Kidney (tissue), 14 donors: ENCODE measurements around the gene DTYMK. TPM values are rescaled to one million over a fixed set of nuclear protein-coding genes. Genes with fewer than 3 reads are reported as not detected.

ENCODE experiments used
- DNase-seq, 5 donors: peaks; one replicate each; pipeline ENCODE4 v3.0.0-alpha.2; 2013 to 2020
- FAIRE-seq: peaks from 2 replicates; lab custom pipeline; 2012; peaks lifted over from hg19 to GRCh38; lab: Jason Lieb, UNC
- H3K27ac ChIP-seq, 2 donors: one replicate each; pipeline ENCODE4 v1.7.0; 2013; ENCODE audit warnings: low read depth in 2 of 2, low read length in 2 of 2, inconsistent platforms in 1 of 2
- H3K27me3 ChIP-seq: one replicate; pipeline ENCODE4 v1.7.1; 2013; ENCODE audit warnings: low read length, inconsistent platforms; ENCODE audit not compliant: control insufficient read depth, insufficient read depth
- H3K36me3 ChIP-seq, 3 donors: one replicate each; pipeline versions ENCODE4 v1.7.0 to v1.7.1; 2013; ENCODE audit warnings: low read length in 3 of 3, control low read depth in 1 of 3, inconsistent platforms in 1 of 3; ENCODE audit not compliant: insufficient read depth in 3 of 3, control insufficient read depth in 2 of 3
- H3K4me1 ChIP-seq, 3 donors: one replicate each; pipeline versions ENCODE4 v1.7.0 to v1.7.1; 2013; ENCODE audit warnings: low read length in 3 of 3, inconsistent platforms in 1 of 3, low read depth in 1 of 3; ENCODE audit not compliant: control insufficient read depth in 2 of 3, insufficient read depth in 2 of 3
- H3K4me3 ChIP-seq, 3 donors: one replicate each; pipeline versions ENCODE4 v1.7.0 to v1.8.1; 2013; ENCODE audit warnings: low read length in 3 of 3, control low read depth in 1 of 3, inconsistent platforms in 1 of 3
- H3K9ac ChIP-seq, 3 donors: one replicate each; pipeline versions ENCODE4 v1.7.0 to v1.7.1; 2013; ENCODE audit warnings: low read length in 3 of 3, control low read depth in 1 of 3, inconsistent platforms in 1 of 3
- H3K9me3 ChIP-seq, 3 donors: one replicate each; pipeline versions ENCODE4 v1.7.0 to v1.7.1; 2013; ENCODE audit warnings: low read length in 3 of 3, control low read depth in 1 of 3, inconsistent platforms in 1 of 3; ENCODE audit not compliant: control insufficient read depth in 2 of 3, insufficient read depth in 1 of 3
- intact Hi-C: fragments of 100-400 bp; cut with DNase I; formaldehyde crosslinking; loops from one replicate; pipeline ENCODE4 v1.11.1; 2022
- polyA plus RNA-seq: library from polyadenylated mRNA; stranded (reverse); fragments of 350-450 nt; fragmentation: Illumina TruSeq; extraction: RNeasy Lipid Tissue Mini Kit (QIAGEN cat#74804); gene quantifications from one replicate; pipeline ENCODE4 v1.2.3, GENCODE V29; 2014; ENCODE audit warnings: low read depth, low replicate concordance; ENCODE audit not compliant: insufficient read depth
- total RNA-seq: library from RNA; stranded (reverse); fragmentation: NEBNext Ultra II Directional; extraction: Animal tissue kit (Norgen Biotek cat#: 25700); gene quantifications from one replicate; pipeline ENCODE4 v1.2.1, GENCODE V29; 2021
- TF ChIP-seq, protein P1 (sequence below): IDR thresholded peaks from 3 replicates; pipeline ENCODE4 v1.5.1; 2012; ENCODE audit warnings: mild to moderate bottlenecking, moderate library complexity, borderline replicate concordance; ENCODE audit not compliant: insufficient read depth; ENCODE audit errors: extremely low read depth
- donor health status: control.
- donor health status: control.
- donor health status: control.
- donor health status: control.
- donor health status: control.
- donor health status: DM: yes; HTN: yes; CAD: no.
- donor health status: Normal renal cell carcinoma (clear cell type).

The DTYMK gene
- total and polyA plus RNA-seq, 2 donors from 2014 or later = 19.0 to 27.1 TPM

DNA sequence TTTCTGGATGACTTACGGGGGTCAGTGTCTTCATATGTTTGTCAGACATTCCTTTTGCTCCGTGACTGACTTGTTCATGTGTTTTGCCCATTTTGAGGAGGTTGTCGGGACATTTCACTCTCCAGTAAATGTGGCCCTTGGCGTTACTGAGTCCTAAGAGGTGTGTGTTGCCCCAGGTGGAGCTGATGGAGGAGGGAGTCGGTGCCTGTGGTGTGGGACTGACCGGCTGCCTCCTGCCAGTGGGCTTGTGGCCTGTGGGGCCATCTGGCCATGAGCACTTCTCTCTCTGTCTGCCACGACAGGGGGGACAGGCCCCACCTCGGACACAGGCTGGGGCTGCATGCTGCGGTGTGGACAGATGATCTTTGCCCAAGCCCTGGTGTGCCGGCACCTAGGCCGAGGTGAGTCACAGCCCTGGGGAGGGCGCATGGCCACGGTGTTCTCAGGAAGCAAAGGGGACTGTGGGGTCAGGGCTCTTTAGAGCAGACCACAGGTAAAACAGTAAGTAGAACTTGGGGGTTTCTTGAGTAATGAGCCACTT, 33.3 kb downstream of the DTYMK start:
- TF ChIP-seq, protein P1, sequence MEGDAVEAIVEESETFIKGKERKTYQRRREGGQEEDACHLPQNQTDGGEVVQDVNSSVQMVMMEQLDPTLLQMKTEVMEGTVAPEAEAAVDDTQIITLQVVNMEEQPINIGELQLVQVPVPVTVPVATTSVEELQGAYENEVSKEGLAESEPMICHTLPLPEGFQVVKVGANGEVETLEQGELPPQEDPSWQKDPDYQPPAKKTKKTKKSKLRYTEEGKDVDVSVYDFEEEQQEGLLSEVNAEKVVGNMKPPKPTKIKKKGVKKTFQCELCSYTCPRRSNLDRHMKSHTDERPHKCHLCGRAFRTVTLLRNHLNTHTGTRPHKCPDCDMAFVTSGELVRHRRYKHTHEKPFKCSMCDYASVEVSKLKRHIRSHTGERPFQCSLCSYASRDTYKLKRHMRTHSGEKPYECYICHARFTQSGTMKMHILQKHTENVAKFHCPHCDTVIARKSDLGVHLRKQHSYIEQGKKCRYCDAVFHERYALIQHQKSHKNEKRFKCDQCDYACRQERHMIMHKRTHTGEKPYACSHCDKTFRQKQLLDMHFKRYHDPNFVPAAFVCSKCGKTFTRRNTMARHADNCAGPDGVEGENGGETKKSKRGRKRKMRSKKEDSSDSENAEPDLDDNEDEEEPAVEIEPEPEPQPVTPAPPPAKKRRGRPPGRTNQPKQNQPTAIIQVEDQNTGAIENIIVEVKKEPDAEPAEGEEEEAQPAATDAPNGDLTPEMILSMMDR = no peak
- H3K27ac ChIP-seq = no peak overlapping the region
- peaks cover 0 to 38% (median 27%) of the 10 kb centered on the region in 3 donors for H3K36me3 ChIP-seq
- no peak overlapping the region for H3K4me3 ChIP-seq
- H3K4me1 ChIP-seq = peaks cover 0 to 9% (median 5%) of the 10 kb centered on the region in 3 donors
- no peak overlapping the region for H3K9ac ChIP-seq
- FAIRE-seq = no peak
- intact Hi-C loops = no loop called here
- H3K27me3 ChIP-seq = no peaks in the 10 kb centered on the region
- DNase-seq = peak in 1 of 5 donors; percentile 46
- no peaks in the 10 kb centered on the region for H3K9me3 ChIP-seq

DNA sequence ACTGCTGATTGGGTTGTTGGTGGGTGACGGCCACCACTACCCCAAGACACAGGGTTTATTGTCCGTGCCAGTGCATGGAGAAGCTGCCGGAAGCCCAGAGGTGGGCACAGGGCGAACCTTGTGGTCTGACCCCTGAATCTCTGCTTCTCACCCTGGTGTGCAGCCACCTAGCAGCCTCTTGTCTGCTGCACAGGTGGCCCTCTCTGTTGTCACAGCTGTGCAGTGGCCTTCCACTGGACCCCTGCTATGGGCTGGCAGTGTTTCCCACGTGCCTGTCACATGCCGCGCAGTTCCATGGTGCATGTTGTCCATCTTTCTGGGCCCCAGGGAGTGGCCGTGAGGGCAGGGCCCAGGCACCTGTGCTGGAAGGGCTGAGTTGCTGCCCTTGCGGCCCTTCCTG, 33.9 kb downstream of the DTYMK start:
- H3K4me1 ChIP-seq = peaks cover 0 to 9% (median 7%) of the 10 kb centered on the region in 3 donors
- no peak for FAIRE-seq
- intact Hi-C loops = no loop called here
- no peak for DNase-seq
- H3K9me3 ChIP-seq = no peaks in the 10 kb centered on the region
- no peak overlapping the region for H3K27ac ChIP-seq
- H3K4me3 ChIP-seq = no peak overlapping the region
- H3K27me3 ChIP-seq = no peaks in the 10 kb centered on the region
- no peak overlapping the region for H3K9ac ChIP-seq
- TF ChIP-seq, protein P1 = no peak
- H3K36me3 ChIP-seq = peaks cover 0 to 35% (median 27%) of the 10 kb centered on the region in 3 donors

DNA sequence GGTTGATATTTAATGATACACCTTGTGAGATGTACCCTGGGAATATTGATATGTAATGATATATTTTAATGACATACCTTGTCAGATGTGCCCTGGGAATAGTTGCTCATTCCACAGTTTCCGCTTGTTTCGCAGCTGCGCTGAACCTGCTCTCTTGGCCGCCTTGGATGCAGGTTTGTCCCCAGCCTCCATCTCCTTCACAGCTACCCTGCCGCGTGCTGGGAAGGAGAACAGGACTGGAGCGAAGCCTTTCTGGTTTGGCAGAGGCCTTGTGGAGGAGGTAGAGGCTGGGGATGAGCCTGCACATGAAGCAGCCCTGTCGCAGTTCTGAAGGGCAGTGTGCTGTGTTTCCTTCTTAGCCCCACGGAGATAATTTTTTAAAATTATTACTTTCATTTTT, 34.5 kb downstream of the DTYMK start:
- no peak overlapping the region for H3K4me3 ChIP-seq
- no peak overlapping the region for H3K9ac ChIP-seq
- H3K27me3 ChIP-seq = no peaks in the 10 kb centered on the region
- intact Hi-C loops = no loop called here
- TF ChIP-seq, protein P1 = no peak
- DNase-seq = peak in 1 of 5 donors; percentile 55
- FAIRE-seq = no peak
- no peak overlapping the region for H3K27ac ChIP-seq
- H3K4me1 ChIP-seq = peaks cover 0 to 9% (median 7%) of the 10 kb centered on the region in 3 donors
- H3K36me3 ChIP-seq = peaks cover 0 to 30% (median 27%) of the 10 kb centered on the region in 3 donors
- H3K9me3 ChIP-seq = no peaks in the 10 kb centered on the region
